HG03460 (cell line): ENCODE data around the gene TRERF1.

Source experiments
- ATAC-seq: cut with Tn5 transposase; IDR thresholded peaks from one replicate; pipeline ENCODE4 v1.9.1; 2021; ENCODE audit not compliant: unreplicated experiment

TRERF1 gene

GRCh38 chr6:42400061-42400760 is 51.5 kb downstream of the TRERF1 start:
- no peak for ATAC-seq

GRCh38 chr6:42396720-42397119 is 55.0 kb downstream of the TRERF1 start:
- ATAC-seq, result no peak

GRCh38 chr6:42394881-42395620 is 56.7 kb downstream of the TRERF1 start:
- ATAC-seq, result no peak

GRCh38 chr6:42394151-42394550 is 57.6 kb downstream of the TRERF1 start:
- no peak for ATAC-seq

- ATAC-seq, result no peak
These were observed 58.4 kb downstream of the TRERF1 start for GRCh38 chr6:42393339-42393738.

GRCh38 chr6:42392833-42393232 is 58.9 kb downstream of the TRERF1 start:
- no peak for ATAC-seq

GRCh38 chr6:42391441-42391840 is 60.3 kb downstream of the TRERF1 start:
- no peak for ATAC-seq

GRCh38 chr6:42390228-42390934 is 61.3 kb downstream of the TRERF1 start:
- ATAC-seq, result no peak

GRCh38 chr6:42389736-42390135 is 62.0 kb downstream of the TRERF1 start:
- no peak for ATAC-seq

GRCh38 chr6:42388046-42388445 is 63.7 kb downstream of the TRERF1 start:
- ATAC-seq, result no peak

- no peak for ATAC-seq
These were observed 64.4 kb downstream of the TRERF1 start for GRCh38 chr6:42387336-42387735.

GRCh38 chr6:42385339-42385738 is 66.4 kb downstream of the TRERF1 start:
- no peak for ATAC-seq

GRCh38 chr6:42383421-42384205 is 68.1 kb downstream of the TRERF1 start:
- no peak for ATAC-seq

- no peak for ATAC-seq
These were observed 69.9 kb downstream of the TRERF1 start for GRCh38 chr6:42381850-42382249.

- no peak for ATAC-seq
These were observed 71.3 kb downstream of the TRERF1 start for GRCh38 chr6:42380228-42380979.

- no peak for ATAC-seq
These were observed 73.2 kb downstream of the TRERF1 start for GRCh38 chr6:42378536-42378935.

- ATAC-seq, result no peak
These were observed 73.6 kb downstream of the TRERF1 start for GRCh38 chr6:42378125-42378524.

GRCh38 chr6:42375007-42375635 is 76.6 kb downstream of the TRERF1 start:
- no peak for ATAC-seq

GRCh38 chr6:42374018-42374669 is 77.6 kb downstream of the TRERF1 start:
- no peak for ATAC-seq
